Measurements from ENCODE around the gene GALNT18. TPM values are rescaled to one million over a fixed set of nuclear protein-coding genes. Genes with fewer than 3 reads are reported as not detected.

Gene GALNT18
- polyA plus RNA-seq, 1 donor, result 10.4 TPM

- peak; percentile 73 for DNase-seq
Observed at GRCh38 chr11:11403763-11404725, 217.8 kb downstream of the GALNT18 start.

GRCh38 chr11:11401960-11402535, 219.8 kb downstream of the GALNT18 start:
- DNase-seq, result no peak

GRCh38 chr11:11400635-11401232, 221.1 kb downstream of the GALNT18 start:
- DNase-seq, result no peak

- no peak for DNase-seq
Observed at GRCh38 chr11:11400121-11400520, 221.7 kb downstream of the GALNT18 start.

GRCh38 chr11:11397781-11398180, 224.0 kb downstream of the GALNT18 start:
- DNase-seq, result no peak

GRCh38 chr11:11397036-11397415, 224.8 kb downstream of the GALNT18 start:
- no peak for DNase-seq

GRCh38 chr11:11396301-11397035, 225.3 kb downstream of the GALNT18 start:
- DNase-seq, result peak; percentile 79

GRCh38 chr11:11395126-11395525, 226.7 kb downstream of the GALNT18 start:
- no peak for DNase-seq

- DNase-seq, result no peak
Observed at GRCh38 chr11:11394241-11394640, 227.6 kb downstream of the GALNT18 start.

- no peak for DNase-seq
Observed at GRCh38 chr11:11391796-11392463, 229.9 kb downstream of the GALNT18 start.

- no peak for DNase-seq
Observed at GRCh38 chr11:11391169-11391568, 230.6 kb downstream of the GALNT18 start.

- no peak for DNase-seq
Observed at GRCh38 chr11:11390068-11390771, 231.6 kb downstream of the GALNT18 start.

- DNase-seq, result no peak
Observed at GRCh38 chr11:11389238-11389637, 232.6 kb downstream of the GALNT18 start.

- no peak for DNase-seq
Observed at GRCh38 chr11:11387622-11388305, 234.0 kb downstream of the GALNT18 start.

GRCh38 chr11:11387207-11387606, 234.6 kb downstream of the GALNT18 start:
- DNase-seq, result no peak

- DNase-seq, result no peak
Observed at GRCh38 chr11:11384829-11385228, 237.0 kb downstream of the GALNT18 start.

GRCh38 chr11:11383995-11384394, 237.8 kb downstream of the GALNT18 start:
- no peak for DNase-seq

- no peak for DNase-seq
Observed at GRCh38 chr11:11382858-11383532, 238.8 kb downstream of the GALNT18 start.

- DNase-seq, result no peak
Observed at GRCh38 chr11:11381471-11382105, 240.2 kb downstream of the GALNT18 start.

GRCh38 chr11:11380883-11381282, 240.9 kb downstream of the GALNT18 start:
- DNase-seq, result no peak
